ENCODE data around the gene RASGRP3. TPM values are rescaled to one million over a fixed set of nuclear protein-coding genes. Genes with fewer than 3 reads are reported as not detected.

The RASGRP3 gene
- total RNA-seq, 1 experiment from 2014 or later = 0.59 TPM

GRCh38 chr2:33426666-33427231 lies 49.7 kb upstream of the RASGRP3 start:
- Histone ChIP-seq H3K27ac (ENCODE audit: low read depth, low read length) (no peak overlapping the region), H3K36me3 (ENCODE audit: control insufficient read depth in 1 of 2, insufficient read depth in 2 of 2, low read length in 2 of 2) (no peaks in the 10 kb centered on the region), H3K9ac (ENCODE audit: low read length) (no peak overlapping the region), H3K27me3 (ENCODE audit: insufficient read depth, low read length) (no peaks in the 10 kb centered on the region), H3K79me2 (ENCODE audit: insufficient read depth, low read length) (no peaks in the 10 kb centered on the region), H3K4me3 (replicated peaks in 1 of 2; ENCODE audit: low read depth in 1 of 2, low read length in 2 of 2) (no peak overlapping the region), H3K4me1 (ENCODE audit: control insufficient read depth in 1 of 2, insufficient read depth in 2 of 2, low read length in 2 of 2) (peaks cover 0 to 21% of the 10 kb centered on the region in 2 experiments; a peak in 1 of 4 replicates), H3K4me2 (ENCODE audit: low read length) (no peak overlapping the region; the same call in 1 of the 2 replicates), H4K20me1 (ENCODE audit: insufficient read depth) (no peaks in the 10 kb centered on the region), H3K9me2 (ENCODE audit: insufficient read depth) (no peaks in the 10 kb centered on the region), H3K9me3 (ENCODE audit: control insufficient read depth in 1 of 2, insufficient read depth in 1 of 2, low read depth in 1 of 2, low read length in 2 of 2) (no peaks in the 10 kb centered on the region), H2AFZ (ENCODE audit: low read depth, low read length, poor library complexity, severe bottlenecking) (no peak overlapping the region)
- TF ChIP-seq, protein P1, sequence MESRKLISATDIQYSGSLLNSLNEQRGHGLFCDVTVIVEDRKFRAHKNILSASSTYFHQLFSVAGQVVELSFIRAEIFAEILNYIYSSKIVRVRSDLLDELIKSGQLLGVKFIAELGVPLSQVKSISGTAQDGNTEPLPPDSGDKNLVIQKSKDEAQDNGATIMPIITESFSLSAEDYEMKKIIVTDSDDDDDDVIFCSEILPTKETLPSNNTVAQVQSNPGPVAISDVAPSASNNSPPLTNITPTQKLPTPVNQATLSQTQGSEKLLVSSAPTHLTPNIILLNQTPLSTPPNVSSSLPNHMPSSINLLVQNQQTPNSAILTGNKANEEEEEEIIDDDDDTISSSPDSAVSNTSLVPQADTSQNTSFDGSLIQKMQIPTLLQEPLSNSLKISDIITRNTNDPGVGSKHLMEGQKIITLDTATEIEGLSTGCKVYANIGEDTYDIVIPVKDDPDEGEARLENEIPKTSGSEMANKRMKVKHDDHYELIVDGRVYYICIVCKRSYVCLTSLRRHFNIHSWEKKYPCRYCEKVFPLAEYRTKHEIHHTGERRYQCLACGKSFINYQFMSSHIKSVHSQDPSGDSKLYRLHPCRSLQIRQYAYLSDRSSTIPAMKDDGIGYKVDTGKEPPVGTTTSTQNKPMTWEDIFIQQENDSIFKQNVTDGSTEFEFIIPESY (IDR thresholded peaks at IDR 0.05; ENCODE audit: extremely low read depth, insufficient replicate concordance, low read length) = no peak
- TF ChIP-seq EGR1 (IDR thresholded peaks at IDR 0.05; ENCODE audit: low read depth) = no peak
- TF ChIP-seq, protein P2, sequence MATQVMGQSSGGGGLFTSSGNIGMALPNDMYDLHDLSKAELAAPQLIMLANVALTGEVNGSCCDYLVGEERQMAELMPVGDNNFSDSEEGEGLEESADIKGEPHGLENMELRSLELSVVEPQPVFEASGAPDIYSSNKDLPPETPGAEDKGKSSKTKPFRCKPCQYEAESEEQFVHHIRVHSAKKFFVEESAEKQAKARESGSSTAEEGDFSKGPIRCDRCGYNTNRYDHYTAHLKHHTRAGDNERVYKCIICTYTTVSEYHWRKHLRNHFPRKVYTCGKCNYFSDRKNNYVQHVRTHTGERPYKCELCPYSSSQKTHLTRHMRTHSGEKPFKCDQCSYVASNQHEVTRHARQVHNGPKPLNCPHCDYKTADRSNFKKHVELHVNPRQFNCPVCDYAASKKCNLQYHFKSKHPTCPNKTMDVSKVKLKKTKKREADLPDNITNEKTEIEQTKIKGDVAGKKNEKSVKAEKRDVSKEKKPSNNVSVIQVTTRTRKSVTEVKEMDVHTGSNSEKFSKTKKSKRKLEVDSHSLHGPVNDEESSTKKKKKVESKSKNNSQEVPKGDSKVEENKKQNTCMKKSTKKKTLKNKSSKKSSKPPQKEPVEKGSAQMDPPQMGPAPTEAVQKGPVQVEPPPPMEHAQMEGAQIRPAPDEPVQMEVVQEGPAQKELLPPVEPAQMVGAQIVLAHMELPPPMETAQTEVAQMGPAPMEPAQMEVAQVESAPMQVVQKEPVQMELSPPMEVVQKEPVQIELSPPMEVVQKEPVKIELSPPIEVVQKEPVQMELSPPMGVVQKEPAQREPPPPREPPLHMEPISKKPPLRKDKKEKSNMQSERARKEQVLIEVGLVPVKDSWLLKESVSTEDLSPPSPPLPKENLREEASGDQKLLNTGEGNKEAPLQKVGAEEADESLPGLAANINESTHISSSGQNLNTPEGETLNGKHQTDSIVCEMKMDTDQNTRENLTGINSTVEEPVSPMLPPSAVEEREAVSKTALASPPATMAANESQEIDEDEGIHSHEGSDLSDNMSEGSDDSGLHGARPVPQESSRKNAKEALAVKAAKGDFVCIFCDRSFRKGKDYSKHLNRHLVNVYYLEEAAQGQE (IDR thresholded peaks at IDR 0.05; ENCODE audit: low read depth) = no peak
- TF ChIP-seq CEBPB (IDR thresholded peaks at IDR 0.05; ENCODE audit: low read depth) = no peak
- TF ChIP-seq ELF1 (IDR thresholded peaks at IDR 0.05; ENCODE audit: borderline replicate concordance, low read depth) = no peak
- TF ChIP-seq POLR2AphosphoS5 (IDR thresholded peaks at IDR 0.05; ENCODE audit: low read depth, low read length) = no peak
- TF ChIP-seq ATF3 (IDR thresholded peaks at IDR 0.05) = no peak
- TF ChIP-seq CBX3 (IDR thresholded peaks at IDR 0.05; ENCODE audit: low read depth) = no peak
- TF ChIP-seq MAX (IDR thresholded peaks at IDR 0.05) = no peak
- TF ChIP-seq JUND (IDR thresholded peaks at IDR 0.05) = no peak
- TF ChIP-seq POLR2A (IDR thresholded peaks at IDR 0.05; ENCODE audit: borderline replicate concordance, extremely low read depth, insufficient read depth, insufficient read length) = no peak
- no peak for TF ChIP-seq YY1 (IDR thresholded peaks at IDR 0.05; ENCODE audit: extremely low read depth, insufficient replicate concordance, low read depth, low read length)
- no peak for TF ChIP-seq SRF (IDR thresholded peaks at IDR 0.05; ENCODE audit: low read depth)
- no peak for TF ChIP-seq FOSL1 (IDR thresholded peaks at IDR 0.05; ENCODE audit: low read depth)
- no peak for TF ChIP-seq SP1 (IDR thresholded peaks at IDR 0.05; ENCODE audit: low read depth)
- POLR2A ChIA-PET = no interaction called here
- BruUV-seq (replicated peaks) = no TSS peak
- RAD21 ChIA-PET (ENCODE audit: low non-redundant PET in 1 of 2, low total read pairs in 2 of 2, uncharacterized antibody in 2 of 2, unreplicated experiment in 2 of 2) = no interaction called here
- intact Hi-C loops (cut with micrococcal nuclease) = no loop called here
- no peak for DNase-seq (ENCODE audit: low read depth, low spot score)
- CTCF ChIA-PET = interaction anchor here (0.9 kb wide), 1 partner anchor 157 kb away, joined by 3 read pairs; no protein-coding TSS in a partner anchor
- no peak; the same call in 1 of the 2 replicates for ATAC-seq

Measured in HCT116 (cell line).